ENCODE measurements around the gene CCDC24.

DNA sequence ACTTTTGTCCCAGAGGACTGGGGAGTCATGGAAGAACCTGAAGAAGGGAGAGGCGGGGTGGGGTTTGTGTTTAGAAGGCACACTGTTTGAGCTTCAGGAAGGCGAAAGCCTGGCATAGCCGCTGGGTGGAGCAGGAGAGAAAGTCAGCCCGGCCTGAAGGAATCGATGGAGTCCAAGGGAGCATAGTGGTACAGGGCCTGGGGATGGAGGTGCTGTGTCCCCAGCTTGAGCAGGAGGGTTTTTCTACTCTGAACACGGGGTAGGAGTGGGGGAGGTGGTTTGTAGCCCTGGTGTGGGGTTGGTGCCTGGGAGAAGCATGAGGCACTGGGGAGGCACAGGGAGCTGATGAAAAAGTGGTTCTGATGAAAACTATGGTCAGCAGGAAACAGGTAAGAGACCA is 4.7 kb upstream of the CCDC24 start:
- TF ChIP-seq CTCF (IDR thresholded peaks at IDR 0.05; ENCODE audit: low read length), result peak; percentile 41; the same call in 1 of the 2 replicates
- no peak for TF ChIP-seq EZH2 (IDR thresholded peaks at IDR 0.05; ENCODE audit: borderline replicate concordance, low read length)
